B cell (primary cell): Measurements from ENCODE around the gene CIT.

Experiments used
- CTCF ChIP-seq: fragments of 200-600 bp; IDR thresholded peaks from one replicate; pipeline ENCODE4 v1.8.0; 2022; ENCODE audit warnings: antibody characterized with exemption, mild to moderate bottlenecking
- EZH2 ChIP-seq: IDR thresholded peaks from 2 replicates; pipeline ENCODE4 v1.6.1; 2012; ENCODE audit warnings: borderline replicate concordance, low read depth, mild to moderate bottlenecking, moderate library complexity, low read length; ENCODE audit not compliant: insufficient read depth, poor library complexity, severe bottlenecking

GRCh38 chr12:119819322-119819721 lies 57.8 kb downstream of the CIT start:
- TF ChIP-seq CTCF (no peak), EZH2 (no peak)
